RPMI7951 (cell line): Measurements from ENCODE around the gene USP30. TPM values are rescaled to one million over a fixed set of nuclear protein-coding genes. Genes with fewer than 3 reads are reported as not detected.
A peak's percentile ranks its signal among the peaks of the same experiment; 100 is the strongest.
"Not testable (repeated sequence)": the region's sequence is repeated elsewhere in the genome, so short reads cannot be mapped to it uniquely, and the experiment has no call there.

ENCODE experiments used
- DNase-seq: peaks from one replicate; pipeline ENCODE4 v3.0.0-alpha.2; 2012; ENCODE audit warnings: low read depth
- total RNA-seq: library from RNA; depleted of rRNA; stranded (reverse); fragments of >200 nt; shearing (Covaris generic); gene quantifications from 2 replicates; pipeline ENCODE4 v1.2.3, GENCODE V29; 2014; rRNA removed

The USP30 gene
- total RNA-seq, result 6.0 and 7.2 TPM in 2 replicates

- peak; percentile 80 for DNase-seq
Measured at GRCh38 chr12:109052414-109053323, at the start of gene USP30. TSS of gene USP30 (plus strand) at chr12:109052576. CDS start at chr12:109052679, 103 bp downstream.

- DNase-seq, result no peak
Measured at GRCh38 chr12:109004017-109004416, 48.4 kb upstream of the USP30 start.

GRCh38 chr12:109009766-109010165, 42.6 kb upstream of the USP30 start:
- no peak for DNase-seq

- DNase-seq, result no peak
Measured at GRCh38 chr12:109010259-109010658, 42.1 kb upstream of the USP30 start.

- no peak for DNase-seq
Measured at GRCh38 chr12:109014984-109015765, 37.2 kb upstream of the USP30 start.

- no peak for DNase-seq
Measured at GRCh38 chr12:109016016-109016415, 36.4 kb upstream of the USP30 start.

GRCh38 chr12:109016978-109017377, 35.4 kb upstream of the USP30 start:
- DNase-seq, result no peak

GRCh38 chr12:109018296-109018695, 34.1 kb upstream of the USP30 start:
- no peak for DNase-seq

GRCh38 chr12:109020146-109020795, 32.1 kb upstream of the USP30 start:
- no peak for DNase-seq

- DNase-seq, result peak; percentile 80
Measured at GRCh38 chr12:109020796-109021380, 31.5 kb upstream of the USP30 start, which contains the start of gene SVOP. TSS of gene SVOP (minus strand) at chr12:109021068. CDS start at chr12:109020868, 200 bp downstream.

- peak; percentile 19 for DNase-seq
Measured at GRCh38 chr12:109027767-109028166, 24.6 kb upstream of the USP30 start.

- DNase-seq, result peak; percentile 3
Measured at GRCh38 chr12:109028624-109029023, 23.8 kb upstream of the USP30 start.

- no peak for DNase-seq
Measured at GRCh38 chr12:109029411-109029810, 23.0 kb upstream of the USP30 start.

GRCh38 chr12:109033239-109034196, 18.9 kb upstream of the USP30 start:
- DNase-seq, result no peak

GRCh38 chr12:109036975-109037374, 15.4 kb upstream of the USP30 start:
- no peak for DNase-seq

- DNase-seq, result no peak
Measured at GRCh38 chr12:109044241-109044640, 8.1 kb upstream of the USP30 start.

GRCh38 chr12:109047081-109047805, 5.1 kb upstream of the USP30 start:
- DNase-seq, result peak; percentile 14

GRCh38 chr12:109048706-109049105, 3.7 kb upstream of the USP30 start:
- not testable (repeated sequence) for DNase-seq

- not testable (repeated sequence) for DNase-seq
Measured at GRCh38 chr12:109049794-109050193, 2.6 kb upstream of the USP30 start.

- no peak for DNase-seq
Measured at GRCh38 chr12:109052097-109052413, 321 bp upstream of the USP30 start.
